Transverse colon (tissue), 4 donors: ENCODE measurements around the gene KRTAP10-5. TPM values are rescaled to one million over a fixed set of nuclear protein-coding genes. Genes with fewer than 3 reads are reported as not detected.
"Not testable (repeated sequence)": the region's sequence is repeated elsewhere in the genome, so short reads cannot be mapped to it uniquely, and the experiment has no call there.

Source experiments
- DNase-seq: peaks from one replicate; pipeline ENCODE4 v3.0.0-alpha.2; 2019
- H3K27ac ChIP-seq, 4 donors: fragments of 200-600 bp; sonication (generic); 2 replicates each; pipeline ENCODE4 v1.5.1; 2016 to 2018; ENCODE audit warnings: inconsistent platforms in 4 of 4
- H3K27me3 ChIP-seq: fragments of 200-600 bp; sonication (generic); 2 replicates; pipeline ENCODE4 v1.5.1; 2017; ENCODE audit warnings: inconsistent platforms
- H3K36me3 ChIP-seq, 4 donors: fragments of 200-600 bp; sonication (generic); 2 replicates each; pipeline ENCODE4 v1.5.1; 2017 to 2019; ENCODE audit warnings: inconsistent platforms in 4 of 4
- H3K4me1 ChIP-seq, 4 donors: fragments of 200-600 bp; sonication (generic); 2 replicates each; pipeline ENCODE4 v1.5.1; 2017 to 2020; ENCODE audit warnings: inconsistent platforms in 4 of 4
- H3K4me3 ChIP-seq, 4 donors: fragments of 200-600 bp; sonication (generic); 1 replicate in 1 of 4; 2 replicates in 3 of 4; pipeline versions ENCODE4 v1.5.1 to v1.6.1; 2017 to 2019; ENCODE audit warnings: inconsistent platforms in 4 of 4
- H3K9me3 ChIP-seq, 2 donors: fragments of 200-600 bp; sonication (generic); 2 replicates each; pipeline ENCODE4 v1.5.1; 2017 to 2019; ENCODE audit warnings: inconsistent platforms in 2 of 2
- EP300 ChIP-seq: sonication (generic); formaldehyde crosslinking; IDR thresholded peaks from one replicate; pipeline ENCODE4 v1.6.1; 2017; ENCODE audit warnings: antibody characterized with exemption, low read depth
- POLR2A ChIP-seq: fragments of 450-650 bp; IDR thresholded peaks from one replicate; pipeline ENCODE4 v1.6.1; 2016; ENCODE audit warnings: antibody characterized with exemption, mild to moderate bottlenecking, moderate library complexity
- POLR2AphosphoS5 ChIP-seq, 3 donors: sonication (generic); formaldehyde crosslinking; IDR thresholded peaks; one replicate each; pipeline ENCODE4 v1.6.1; 2016; ENCODE audit warnings: antibody characterized with exemption in 3 of 3
- WGBS, 2 donors: methylation state at CpG; one replicate each; pipeline ENCODE4 v1.1.5; 2018; ENCODE audit warnings: low coverage in 1 of 2; 5-methylcytosine and 5-hydroxymethylcytosine counted together
- in situ Hi-C, 4 donors: fragments of 200-750 bp; cut with MboI; loops; one replicate each; pipeline versions ENCODE4 v1.15.0 to v1.15.1; 2017; ENCODE audit warnings: low sequenced_read_pairs in 3 of 4, low pct_ligation_motif_present in 1 of 4, low pct_unique_long_range_greater_than_20kb in 1 of 4
- intact Hi-C: fragments of 100-400 bp; cut with DNase I; formaldehyde crosslinking; loops from one replicate; pipeline ENCODE4 v1.15.1; 2023; ENCODE audit warnings: low total_unique reads
- total RNA-seq, 4 donors: library from RNA; depleted of rRNA; stranded (reverse); fragments of >200 nt; gene quantifications; one replicate each; pipeline ENCODE4 v1.1.0, GENCODE V29; 2016
- TF ChIP-seq, protein P1 (sequence below), 5 experiments: fragments of 200-600 bp in 3 of 5; fragments of 450-650 bp in 2 of 5; sonication (generic) in 3 of 5; IDR thresholded peaks; 1 replicate in 2 of 5; 2 replicates in 3 of 5; pipeline ENCODE4 v1.5.1; 2016 to 2017; ENCODE audit warnings: antibody characterized with exemption in 5 of 5, inconsistent platforms in 3 of 5, mild to moderate bottlenecking in 2 of 5, moderate library complexity in 1 of 5

The KRTAP10-5 gene
- total RNA-seq, 4 donors from 2014 or later, result not detected

DNA sequence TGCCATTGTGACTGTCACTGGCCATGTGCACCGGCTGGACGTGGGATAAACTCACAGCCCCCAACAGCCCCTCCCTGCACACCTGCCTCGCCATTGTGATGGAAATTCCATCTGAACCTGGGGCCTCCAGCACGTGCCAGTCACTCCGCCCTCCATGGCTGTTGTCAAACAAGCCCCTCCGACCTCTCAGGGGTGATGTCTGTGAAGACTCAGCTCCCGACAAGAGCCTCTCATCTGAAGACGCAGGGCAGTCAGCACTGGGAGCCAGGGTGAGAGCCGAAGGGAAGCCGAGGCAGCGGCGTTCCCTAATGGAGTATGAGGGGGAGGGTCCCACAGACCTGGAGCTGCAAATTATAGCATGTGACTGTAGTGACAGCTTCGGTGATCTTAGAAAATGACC is 27.7 kb downstream of the KRTAP10-5 start:
- Histone ChIP-seq H3K27ac (no peak overlapping the region), H3K4me1 (no peaks in the 10 kb centered on the region), H3K9me3 (no peaks in the 10 kb centered on the region), H3K36me3 (no peaks in the 10 kb centered on the region), H3K27me3 (peaks cover 37% of the 10 kb centered on the region), H3K4me3 (no peak overlapping the region)
- intact Hi-C loops (no loop called here), in situ Hi-C loops (no loop called here)
- 82% methylated on average over 13 of the region's 13 CpGs; no CpG with 5 or more reads in 1 of the 2 donors for WGBS, 2 donors
- TF ChIP-seq EP300 (no peak), POLR2AphosphoS5 (IDR thresholded peaks at IDR 0.05) (no peak), POLR2A (no peak)
- TF ChIP-seq, protein P1, sequence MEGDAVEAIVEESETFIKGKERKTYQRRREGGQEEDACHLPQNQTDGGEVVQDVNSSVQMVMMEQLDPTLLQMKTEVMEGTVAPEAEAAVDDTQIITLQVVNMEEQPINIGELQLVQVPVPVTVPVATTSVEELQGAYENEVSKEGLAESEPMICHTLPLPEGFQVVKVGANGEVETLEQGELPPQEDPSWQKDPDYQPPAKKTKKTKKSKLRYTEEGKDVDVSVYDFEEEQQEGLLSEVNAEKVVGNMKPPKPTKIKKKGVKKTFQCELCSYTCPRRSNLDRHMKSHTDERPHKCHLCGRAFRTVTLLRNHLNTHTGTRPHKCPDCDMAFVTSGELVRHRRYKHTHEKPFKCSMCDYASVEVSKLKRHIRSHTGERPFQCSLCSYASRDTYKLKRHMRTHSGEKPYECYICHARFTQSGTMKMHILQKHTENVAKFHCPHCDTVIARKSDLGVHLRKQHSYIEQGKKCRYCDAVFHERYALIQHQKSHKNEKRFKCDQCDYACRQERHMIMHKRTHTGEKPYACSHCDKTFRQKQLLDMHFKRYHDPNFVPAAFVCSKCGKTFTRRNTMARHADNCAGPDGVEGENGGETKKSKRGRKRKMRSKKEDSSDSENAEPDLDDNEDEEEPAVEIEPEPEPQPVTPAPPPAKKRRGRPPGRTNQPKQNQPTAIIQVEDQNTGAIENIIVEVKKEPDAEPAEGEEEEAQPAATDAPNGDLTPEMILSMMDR (IDR thresholded peaks at IDR 0.05), result no peak
- DNase-seq, result no peak

DNA sequence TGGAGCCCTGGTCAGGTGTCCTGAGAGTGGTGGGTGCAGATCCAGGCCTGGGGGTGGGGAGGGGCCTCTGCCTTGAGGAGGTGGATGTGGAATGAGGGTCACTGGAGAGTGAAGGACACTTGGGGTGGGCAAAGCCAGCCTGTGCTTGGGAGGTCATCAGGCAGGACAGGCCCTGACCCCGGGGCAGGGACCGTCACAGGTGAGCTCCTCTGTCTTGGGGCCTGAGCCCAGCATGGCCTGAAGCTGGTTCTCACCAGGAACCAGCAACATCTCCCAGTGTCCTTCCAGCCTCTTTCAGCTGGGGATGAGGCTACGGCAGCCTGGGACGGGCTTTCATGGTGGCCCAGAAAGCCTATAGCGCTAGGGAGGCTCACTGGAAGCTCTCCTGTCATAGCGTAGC is 28.3 kb downstream of the KRTAP10-5 start:
- H3K36me3 ChIP-seq, result no peaks in the 10 kb centered on the region
- TF ChIP-seq, protein P1 (IDR thresholded peaks at IDR 0.05), result no peak
- no peak for TF ChIP-seq POLR2A
- TF ChIP-seq POLR2AphosphoS5 (IDR thresholded peaks at IDR 0.05), result no peak
- no peak for TF ChIP-seq EP300
- in situ Hi-C loops (no loop called here), intact Hi-C loops (no loop called here)
- H3K4me3 ChIP-seq, result no peak overlapping the region
- H3K9me3 ChIP-seq, result no peaks in the 10 kb centered on the region
- no peaks in the 10 kb centered on the region for H3K4me1 ChIP-seq
- 90% methylated on average over 4 of the region's 6 CpGs; no CpG with 5 or more reads in 1 of the 2 donors for WGBS, 2 donors
- peak; percentile 3 for DNase-seq
- H3K27me3 ChIP-seq, result peaks cover 37% of the 10 kb centered on the region
- H3K27ac ChIP-seq, result no peak overlapping the region

DNA sequence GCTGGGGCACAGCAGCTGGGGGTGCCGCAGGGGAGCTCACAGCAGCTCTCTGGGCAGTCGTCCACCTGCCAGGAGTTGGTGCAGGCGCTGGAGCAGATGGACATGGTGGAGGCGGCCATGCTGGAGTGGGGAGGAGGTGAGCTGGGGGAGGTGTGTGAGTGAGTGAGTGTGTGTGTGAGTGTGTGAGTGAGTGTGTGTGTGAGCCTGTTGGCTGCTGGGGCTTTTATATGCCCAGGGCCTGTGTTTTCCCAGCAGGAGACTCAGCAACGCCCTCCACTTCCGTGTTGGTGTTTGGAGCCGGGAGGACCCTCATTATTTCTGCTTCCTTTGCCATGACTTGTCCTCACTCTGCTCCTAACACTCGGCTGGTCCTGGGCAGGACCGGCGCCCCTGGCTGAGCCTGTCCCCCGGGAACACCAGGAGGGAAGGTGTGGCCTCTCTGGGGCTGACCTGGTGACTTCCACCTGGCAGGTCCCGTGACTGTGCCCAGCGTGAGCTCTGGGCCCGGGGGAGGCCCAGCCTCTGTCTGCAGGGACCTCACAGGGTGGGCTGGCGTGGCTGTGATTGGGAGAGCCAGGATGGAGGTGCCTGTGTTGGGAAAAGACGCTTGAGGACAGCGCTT is 29.0 kb downstream of the KRTAP10-5 start, which contains the start of gene KRTAP10-2:
Gene KRTAP10-2 (minus strand): TSS at position 166 of the 622 bp plus-strand sequence. CDS start 47 bp downstream, at position 119.
- in situ Hi-C loops, result no loop called here
- Histone ChIP-seq H3K27me3 (peaks cover 34% of the 10 kb centered on the region), H3K4me1 (no peaks in the 10 kb centered on the region), H3K27ac (no peak within 1 kb of the TSS), H3K4me3 (no peak within 1 kb of the TSS), H3K36me3 (no peaks in the 10 kb centered on the region), H3K9me3 (no peaks in the 10 kb centered on the region)
- peak; percentile 3 for DNase-seq
- intact Hi-C loops, result no loop called here
- 62 to 72% methylated on average over 3 to 16 of the region's 17 CpGs for WGBS, 2 donors
- TF ChIP-seq EP300, result no peak
- no peak for TF ChIP-seq POLR2A
- no peak for TF ChIP-seq POLR2AphosphoS5 (IDR thresholded peaks at IDR 0.05)
- TF ChIP-seq, protein P1 (IDR thresholded peaks at IDR 0.05), result no peak

DNA sequence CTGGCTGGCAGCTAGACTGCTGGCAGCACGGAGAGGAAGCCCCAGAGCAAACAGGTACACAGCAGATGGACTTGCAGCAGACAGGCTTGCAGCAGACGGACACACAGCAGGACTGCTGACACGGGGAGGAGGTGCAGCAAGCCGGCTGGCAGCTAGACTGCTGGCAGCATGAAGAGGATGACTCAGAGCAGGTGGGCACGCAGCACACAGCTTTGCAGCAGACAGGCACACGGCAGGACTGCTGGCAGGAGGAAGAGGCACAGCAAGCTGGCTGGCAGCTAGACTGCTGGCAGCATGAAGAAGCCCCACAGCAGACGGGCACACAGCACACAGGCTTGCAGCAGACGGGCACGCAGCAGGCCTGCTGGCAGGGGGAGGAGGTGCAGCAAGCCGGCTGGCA is 29.6 kb downstream of the KRTAP10-5 start:
- H3K27me3 ChIP-seq, result peaks cover 28% of the 10 kb centered on the region
- no peak overlapping the region for H3K4me3 ChIP-seq
- no peak overlapping the region for H3K27ac ChIP-seq
- WGBS, 2 donors, result 0 to 46% methylated on average over 1 to 7 of the region's 10 CpGs
- peak; percentile 4 for DNase-seq
- no peaks in the 10 kb centered on the region for H3K4me1 ChIP-seq
- in situ Hi-C loops, result no loop called here
- TF ChIP-seq EP300 (no peak), POLR2A (no peak), POLR2AphosphoS5 (IDR thresholded peaks at IDR 0.05) (no peak)
- TF ChIP-seq, protein P1 (IDR thresholded peaks at IDR 0.05), result no peak
- H3K36me3 ChIP-seq, result no peaks in the 10 kb centered on the region
- no peaks in the 10 kb centered on the region for H3K9me3 ChIP-seq
- intact Hi-C loops, result no loop called here

DNA sequence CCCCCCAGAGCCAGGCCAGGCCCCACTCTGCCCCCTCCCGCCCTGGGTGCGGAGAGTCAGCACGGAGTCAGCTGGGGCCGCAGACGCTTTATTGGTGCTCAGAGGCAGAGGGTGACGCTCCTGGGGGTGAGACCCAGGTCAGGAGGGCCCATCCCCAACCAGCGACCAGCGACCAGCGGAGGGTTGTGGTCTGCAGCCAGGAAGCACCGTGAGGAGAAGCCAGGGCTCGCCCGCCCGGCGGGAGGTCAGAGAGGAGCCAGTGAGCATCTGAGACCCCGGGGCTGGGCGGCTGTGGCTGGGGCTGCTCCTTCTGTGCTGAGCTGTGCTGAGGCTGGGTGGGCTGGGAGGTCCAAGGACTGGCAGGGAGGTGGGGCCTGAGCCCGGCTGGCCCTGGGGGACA is 30.1 kb downstream of the KRTAP10-5 start:
- DNase-seq, result peak; percentile 3
- H3K4me1 ChIP-seq, H3K4me3 ChIP-seq, H3K36me3 ChIP-seq, in situ Hi-C loops, H3K27ac ChIP-seq, intact Hi-C loops, H3K9me3 ChIP-seq: not testable (repeated sequence)
- peaks cover 23% of the 10 kb centered on the region for H3K27me3 ChIP-seq
- WGBS, 2 donors, result 17 to 65% methylated on average over 1 to 14 of the region's 17 CpGs
